HG02763 (cell line): Measurements from ENCODE around the gene GSTO1.

Source experiments
- ATAC-seq: cut with Tn5 transposase; IDR thresholded peaks from one replicate; pipeline ENCODE4 v1.9.1; 2021; ENCODE audit warnings: mild to moderate bottlenecking, moderate library complexity; ENCODE audit not compliant: unreplicated experiment

Gene GSTO1

DNA sequence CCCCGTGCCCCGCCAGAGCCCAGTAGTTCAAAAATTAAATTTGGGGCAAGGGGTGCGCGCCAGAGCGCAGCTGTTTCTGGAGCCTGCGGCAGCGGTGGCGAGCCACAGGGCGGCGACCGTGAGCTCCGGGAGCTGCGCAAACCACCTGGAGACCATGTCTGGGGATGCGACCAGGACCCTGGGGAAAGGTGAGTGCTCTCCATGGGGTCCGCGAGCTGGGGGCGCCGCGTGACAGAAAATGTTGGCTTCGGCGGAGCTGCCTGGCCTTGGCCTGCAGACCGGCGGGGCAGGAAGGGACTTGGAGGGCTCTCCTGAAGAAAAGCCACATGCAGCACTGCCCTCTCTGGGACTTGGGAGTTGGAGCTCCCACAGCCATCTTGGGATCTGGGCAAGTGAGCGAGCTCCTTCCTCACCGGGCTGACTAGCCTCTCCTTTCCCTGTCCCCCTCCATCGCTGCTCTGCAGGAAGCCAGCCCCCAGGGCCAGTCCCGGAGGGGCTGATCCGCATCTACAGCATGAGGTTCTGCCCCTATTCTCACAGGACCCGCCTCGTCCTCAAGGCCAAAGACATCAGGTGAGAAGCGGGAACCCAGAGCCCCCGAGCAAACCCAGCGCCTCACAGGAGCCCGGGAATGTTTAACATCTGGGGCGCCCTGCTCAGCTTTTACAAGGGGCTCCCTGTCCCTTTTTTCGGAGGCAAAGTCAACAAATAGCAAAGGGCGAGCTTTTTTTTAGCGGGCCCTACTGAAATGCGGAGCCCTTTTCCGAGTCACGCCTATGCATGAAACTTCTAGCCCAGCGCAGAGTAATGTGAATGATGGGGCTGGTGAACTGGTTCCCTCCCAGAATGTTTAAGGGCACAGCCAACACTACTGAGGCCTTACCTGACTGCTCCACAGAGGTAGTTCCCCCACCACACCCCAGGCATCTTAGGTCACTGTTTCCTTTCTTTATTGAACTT lies 20.4 kb downstream of the GSTO1 start:
- no peak for ATAC-seq

DNA sequence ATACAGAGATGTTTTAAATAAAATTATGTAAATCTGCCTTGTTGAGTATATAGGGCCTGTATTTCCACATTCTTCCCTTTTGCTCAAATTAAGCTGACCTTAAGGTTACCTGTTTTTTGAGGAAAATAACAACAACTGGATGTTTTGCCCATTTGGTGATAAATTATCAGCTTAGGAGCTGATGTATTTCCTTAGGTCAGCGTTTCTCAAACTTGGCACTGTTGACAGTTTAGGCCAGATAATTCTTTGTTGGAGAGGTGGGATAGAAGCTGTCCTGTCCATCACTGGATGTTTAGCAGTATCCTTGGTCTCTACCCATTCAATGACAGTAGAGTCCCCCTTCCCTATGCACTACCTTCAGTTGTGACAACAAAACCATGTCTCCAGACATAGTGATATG lies 21.5 kb downstream of the GSTO1 start:
- no peak for ATAC-seq

DNA sequence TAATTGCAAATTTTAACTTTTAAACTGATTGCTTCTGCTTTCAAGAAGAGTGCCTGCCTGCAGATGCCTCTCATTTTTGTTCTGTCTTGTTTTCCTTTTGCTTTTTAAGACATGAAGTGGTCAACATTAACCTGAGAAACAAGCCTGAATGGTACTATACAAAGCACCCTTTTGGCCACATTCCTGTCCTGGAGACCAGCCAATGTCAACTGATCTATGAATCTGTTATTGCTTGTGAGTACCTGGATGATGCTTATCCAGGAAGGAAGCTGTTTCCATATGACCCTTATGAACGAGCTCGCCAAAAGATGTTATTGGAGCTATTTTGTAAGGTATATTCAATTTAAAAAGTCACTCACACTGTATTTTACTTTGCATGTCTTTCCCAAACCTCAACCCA lies 23.1 kb downstream of the GSTO1 start:
- ATAC-seq: no peak

DNA sequence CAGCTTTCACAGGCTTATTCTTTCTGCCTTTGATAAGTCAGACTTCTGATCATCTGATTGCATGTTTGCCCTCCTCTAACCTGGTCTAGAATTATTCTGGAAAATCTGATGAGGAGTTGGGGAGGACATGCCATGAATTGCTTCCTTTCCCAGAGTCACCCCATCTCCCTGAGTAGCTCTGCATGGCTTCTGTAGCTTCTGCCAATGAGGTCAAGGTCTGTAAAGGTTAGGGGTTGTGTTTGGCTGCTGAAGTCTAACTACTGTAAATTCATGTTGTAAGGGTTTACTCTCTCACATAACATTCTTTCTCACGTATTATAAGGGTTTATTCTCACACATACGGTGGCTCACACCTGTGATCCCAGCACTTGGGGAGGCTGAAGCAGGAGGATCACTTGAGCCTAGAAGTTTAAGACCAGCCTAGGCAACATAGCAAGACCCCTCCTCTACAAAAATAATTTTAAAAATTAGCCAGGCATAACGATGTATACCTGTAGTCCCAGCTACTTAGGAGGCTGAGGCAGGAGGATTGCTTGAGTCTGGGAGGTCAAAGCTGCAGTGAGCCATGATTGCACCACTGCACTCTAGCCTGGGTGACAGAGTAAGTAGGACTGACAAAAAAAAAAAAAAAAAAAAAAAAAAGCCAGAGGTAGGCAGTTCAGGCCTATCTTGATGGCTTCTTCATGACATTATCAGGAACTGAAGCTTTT lies 25.0 kb downstream of the GSTO1 start:
- no peak for ATAC-seq

DNA sequence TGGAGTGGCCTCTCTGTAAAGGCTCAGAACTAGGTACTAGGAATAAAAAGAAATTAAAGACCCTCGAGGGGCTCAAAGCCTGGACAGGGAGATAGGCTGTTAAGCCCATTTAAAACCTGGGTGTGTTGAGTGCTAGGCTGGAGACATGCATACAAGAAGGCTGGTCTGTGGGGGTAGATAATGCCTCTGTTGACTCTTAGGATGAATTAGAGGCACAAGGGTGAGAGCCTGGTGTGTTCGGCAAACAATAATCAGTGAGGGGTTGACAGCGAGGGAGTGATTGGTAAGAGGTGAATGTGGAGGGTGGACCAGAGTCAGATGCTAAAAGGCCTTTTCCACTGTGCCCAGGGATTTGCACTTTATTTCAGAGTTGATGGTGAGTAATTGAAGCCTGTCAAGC lies 27.0 kb downstream of the GSTO1 start:
- ATAC-seq: no peak

DNA sequence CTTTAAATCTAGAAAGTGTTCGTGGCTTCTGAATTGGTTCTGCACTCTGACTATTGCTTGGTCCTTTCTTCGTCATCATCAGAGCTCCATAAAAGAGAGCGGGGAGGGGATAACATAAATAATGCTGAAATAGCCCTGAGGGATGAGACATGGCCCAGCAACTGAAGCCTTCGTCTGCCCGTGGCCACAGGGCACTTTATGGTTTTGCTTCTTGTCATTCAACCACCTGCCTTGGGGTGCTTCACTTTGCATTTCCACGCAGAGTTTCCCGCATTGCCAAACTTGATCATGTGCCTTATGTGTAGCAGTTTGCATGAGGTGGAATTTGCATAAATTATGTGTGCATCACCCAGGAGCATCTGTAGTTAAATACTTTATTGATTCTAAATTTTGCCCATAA lies 30.2 kb downstream of the GSTO1 start:
- ATAC-seq: no peak

DNA sequence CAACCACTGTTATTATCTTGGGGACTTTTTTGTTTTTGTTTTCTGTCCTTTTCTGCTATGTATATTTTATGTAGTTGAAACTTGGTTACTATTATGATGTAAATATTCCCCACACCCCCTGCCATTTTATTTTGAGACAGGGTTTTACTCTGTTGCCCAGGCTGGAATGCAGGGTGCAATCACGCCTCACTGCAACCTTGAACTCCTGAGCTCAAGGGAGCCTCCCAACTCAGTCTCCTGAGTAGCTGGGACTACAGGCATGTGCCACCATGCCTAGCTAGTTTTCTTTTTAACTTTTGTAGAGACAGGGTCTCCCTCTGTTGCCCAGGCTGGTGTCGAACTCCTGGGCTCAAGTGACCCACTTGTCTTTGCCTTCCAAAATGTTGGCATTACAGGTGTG lies 32.2 kb downstream of the GSTO1 start:
- ATAC-seq: no peak

DNA sequence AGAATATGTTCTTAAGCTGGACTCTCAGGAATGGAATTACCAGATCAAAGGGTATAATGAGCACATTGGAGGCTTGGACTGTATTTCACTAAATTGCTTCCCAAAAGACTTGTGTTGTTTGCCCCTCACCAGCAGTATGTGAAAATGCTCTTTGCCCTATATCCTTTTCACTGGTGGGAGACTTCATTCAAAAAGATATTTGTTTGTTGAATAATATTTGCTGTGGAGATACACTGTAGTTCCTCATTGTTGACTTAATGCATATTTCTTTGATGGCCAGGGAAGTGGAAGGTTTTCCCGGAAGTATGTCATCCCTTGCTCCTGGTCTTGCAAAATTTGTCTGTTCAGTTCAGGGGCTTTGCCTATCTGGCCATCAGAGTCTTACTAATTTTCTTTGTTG lies 33.7 kb downstream of the GSTO1 start:
- no peak for ATAC-seq

DNA sequence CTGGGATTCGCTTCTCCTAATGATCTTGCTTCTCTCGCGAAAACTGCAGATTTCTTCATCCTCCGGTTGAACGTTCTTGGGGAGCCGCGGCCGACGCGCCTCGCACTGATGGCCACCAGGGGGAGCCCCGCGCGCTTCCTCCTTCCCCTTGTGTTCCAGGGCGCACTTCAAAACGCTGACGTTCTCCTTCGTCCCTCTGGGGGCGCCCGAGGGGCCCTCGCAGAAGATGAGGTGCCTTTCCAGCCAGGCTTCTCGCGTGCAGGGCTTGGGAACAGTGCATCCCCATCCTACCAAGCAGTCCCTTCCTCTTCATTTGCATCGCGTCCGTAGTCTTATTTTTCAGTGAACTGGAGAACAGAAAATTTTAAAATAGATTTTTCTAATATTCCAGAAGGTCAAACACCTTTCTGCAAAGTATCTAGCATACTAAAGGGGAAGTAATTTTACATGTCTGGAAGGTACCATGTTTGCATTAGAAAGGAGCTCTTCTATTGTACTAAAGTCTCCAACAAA lies 36.8 kb downstream of the GSTO1 start:
- peak; percentile 97 for ATAC-seq

DNA sequence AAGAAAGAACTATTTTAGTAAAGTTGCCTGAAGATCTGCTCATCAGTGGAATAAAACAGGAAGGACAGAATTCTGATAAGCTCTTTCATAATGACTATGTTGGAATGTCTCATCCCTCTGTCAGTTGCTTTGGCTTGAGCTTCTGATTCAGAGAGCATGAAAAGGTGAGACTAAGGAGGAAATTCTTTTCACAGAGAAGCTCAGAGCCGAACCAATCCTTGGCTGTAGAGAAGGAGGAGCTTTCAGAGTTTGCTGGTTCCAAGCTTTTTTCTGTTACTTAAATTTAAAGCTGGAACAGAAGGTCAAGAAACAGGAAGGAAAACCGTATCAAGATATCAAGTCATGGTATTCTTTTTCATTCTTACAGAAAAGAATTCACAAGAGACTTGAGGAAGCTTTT lies 38.3 kb downstream of the GSTO1 start:
- no peak for ATAC-seq

DNA sequence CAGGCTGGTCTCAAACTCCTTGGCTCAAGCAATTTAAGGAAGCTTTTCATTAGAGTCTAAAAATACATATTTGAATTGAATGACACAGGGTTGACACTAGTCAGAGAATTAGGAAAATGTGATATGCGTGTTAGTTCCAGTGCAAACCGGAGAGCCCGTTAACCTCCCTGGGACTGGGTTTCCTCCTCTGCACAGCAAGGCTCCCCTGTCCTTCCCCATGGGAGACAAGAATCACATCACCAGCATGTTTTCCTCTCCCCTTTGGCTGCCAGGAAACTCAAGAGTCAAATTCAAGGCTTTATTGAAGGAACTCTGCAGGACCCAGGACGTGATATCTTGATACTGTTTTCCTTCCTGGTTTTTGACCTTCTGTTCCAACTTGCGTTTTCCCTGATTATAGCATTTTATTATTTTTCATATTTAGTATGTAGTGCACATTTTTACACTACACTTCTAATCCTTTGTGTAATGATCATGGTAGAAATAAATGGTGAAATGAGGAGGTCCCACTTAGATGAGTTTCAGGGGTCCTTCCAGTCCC lies 39.2 kb downstream of the GSTO1 start:
- ATAC-seq: no peak

DNA sequence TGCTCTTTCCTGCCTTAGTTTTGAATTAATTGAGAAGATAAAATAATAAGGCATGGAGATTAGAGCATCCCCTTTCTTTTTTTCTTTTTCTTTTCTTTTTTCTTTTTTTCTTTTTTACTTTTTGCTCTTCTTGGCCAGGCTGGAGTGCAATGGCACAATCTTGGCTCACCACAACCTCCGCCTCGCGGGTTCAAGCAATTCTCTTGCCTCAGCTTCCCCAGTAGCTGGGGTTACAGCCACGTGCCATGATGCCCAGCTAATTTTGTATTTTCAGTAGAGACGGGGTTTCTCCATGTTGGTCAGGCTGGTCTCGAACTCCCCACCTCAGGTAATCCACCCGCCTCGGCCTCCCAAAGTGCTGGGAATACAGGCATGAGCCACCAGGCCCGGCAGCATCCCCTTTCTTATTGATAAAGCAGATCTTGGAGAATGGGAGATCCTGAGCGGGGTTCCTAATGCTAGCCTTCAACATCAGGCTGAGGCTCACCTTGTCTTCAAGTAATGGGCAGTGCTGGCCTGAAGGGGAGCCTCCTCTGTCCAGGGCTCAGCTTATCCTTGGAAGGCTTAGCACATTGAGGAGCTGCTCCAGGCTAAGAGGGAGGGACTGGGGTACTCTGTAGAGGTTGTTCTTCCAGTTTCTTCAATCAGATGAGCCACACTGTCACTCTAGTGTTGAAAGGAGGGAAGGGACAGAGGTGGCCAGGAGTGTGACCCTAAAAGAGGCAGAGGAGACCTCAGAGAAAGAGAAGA lies 42.2 kb downstream of the GSTO1 start:
- no peak for ATAC-seq

DNA sequence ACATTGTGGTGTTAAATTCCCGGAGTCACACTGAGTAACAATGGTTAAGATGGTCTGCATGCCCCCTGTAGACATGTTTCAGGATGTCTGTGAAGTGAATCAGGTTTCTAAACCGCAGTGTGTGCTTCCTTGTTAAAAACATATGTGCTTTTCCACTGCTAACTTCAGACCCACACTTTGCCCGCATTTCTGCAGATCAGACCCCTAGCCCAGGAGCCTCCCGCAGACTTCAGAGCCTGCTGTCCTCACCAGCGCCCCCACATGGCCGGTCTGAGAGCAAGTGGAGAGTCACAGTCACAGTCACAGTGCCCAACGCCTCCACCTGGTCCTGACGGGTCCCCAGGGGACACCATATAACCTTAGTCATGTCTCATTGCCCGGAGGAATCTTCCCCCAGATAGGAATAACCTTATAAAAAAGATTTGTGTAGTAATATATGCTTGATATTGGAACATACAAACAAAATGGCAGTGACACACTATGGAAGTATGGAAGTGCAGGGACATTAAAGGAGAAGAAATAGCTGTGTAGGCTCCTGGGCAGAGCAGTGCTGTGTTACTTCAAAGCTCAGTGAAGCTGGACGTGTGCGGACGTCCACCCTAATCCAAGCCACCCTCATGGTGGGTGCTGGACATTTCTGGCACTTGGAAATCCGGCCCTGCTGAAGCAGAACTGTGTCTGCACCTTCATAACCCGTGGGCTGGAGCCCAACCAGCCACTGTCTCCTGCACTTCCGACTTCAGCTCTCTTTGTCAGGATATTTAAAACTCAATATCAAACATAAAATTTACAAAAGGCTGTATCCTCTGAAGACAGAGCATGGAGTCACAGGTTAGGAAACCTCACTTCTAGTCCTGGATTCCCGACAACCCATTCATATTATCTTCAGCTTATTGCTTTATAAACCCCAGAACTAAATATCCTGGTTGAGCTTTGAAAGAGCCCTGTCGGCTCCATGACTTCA lies 43.3 kb downstream of the GSTO1 start:
- ATAC-seq: no peak

DNA sequence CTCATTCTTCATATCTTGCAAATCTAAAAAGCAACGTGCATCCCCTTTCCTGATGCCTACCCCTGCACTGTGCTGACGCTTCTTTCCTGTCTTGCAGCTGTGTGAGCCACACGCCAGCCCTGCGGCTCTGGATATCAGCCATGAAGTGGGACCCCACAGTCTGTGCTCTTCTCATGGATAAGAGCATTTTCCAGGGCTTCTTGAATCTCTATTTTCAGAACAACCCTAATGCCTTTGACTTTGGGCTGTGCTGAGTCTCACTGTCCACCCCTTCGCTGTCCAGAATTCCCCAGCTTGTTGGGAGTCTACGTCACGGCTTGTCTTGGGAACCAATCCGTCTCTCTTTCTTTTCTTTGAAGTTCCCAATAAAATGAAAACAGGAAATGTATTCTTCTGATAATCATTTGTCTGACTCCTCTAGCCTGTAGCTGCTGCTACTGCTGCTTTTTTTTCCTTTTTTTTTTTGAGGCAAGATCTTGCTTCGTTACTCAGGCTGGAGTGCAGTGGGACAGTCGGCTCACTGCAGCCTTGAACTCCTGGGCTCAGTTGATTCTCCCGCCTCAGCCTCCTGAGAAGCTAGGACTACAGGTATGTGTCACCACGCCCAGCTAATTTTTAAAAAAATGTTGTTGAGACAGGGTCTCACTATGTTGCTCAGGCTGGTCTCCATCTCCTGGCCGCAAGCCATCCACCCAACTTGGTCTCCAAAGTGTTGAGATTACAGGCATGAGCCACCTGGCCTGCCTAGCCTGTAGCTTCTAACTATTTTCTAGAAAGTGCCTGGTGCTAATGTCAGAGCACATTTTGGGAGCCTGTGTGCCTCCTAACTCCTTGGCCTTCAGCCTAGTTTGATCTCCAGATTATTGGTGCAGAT lies 44.6 kb downstream of the GSTO1 start:
- ATAC-seq: no peak

DNA sequence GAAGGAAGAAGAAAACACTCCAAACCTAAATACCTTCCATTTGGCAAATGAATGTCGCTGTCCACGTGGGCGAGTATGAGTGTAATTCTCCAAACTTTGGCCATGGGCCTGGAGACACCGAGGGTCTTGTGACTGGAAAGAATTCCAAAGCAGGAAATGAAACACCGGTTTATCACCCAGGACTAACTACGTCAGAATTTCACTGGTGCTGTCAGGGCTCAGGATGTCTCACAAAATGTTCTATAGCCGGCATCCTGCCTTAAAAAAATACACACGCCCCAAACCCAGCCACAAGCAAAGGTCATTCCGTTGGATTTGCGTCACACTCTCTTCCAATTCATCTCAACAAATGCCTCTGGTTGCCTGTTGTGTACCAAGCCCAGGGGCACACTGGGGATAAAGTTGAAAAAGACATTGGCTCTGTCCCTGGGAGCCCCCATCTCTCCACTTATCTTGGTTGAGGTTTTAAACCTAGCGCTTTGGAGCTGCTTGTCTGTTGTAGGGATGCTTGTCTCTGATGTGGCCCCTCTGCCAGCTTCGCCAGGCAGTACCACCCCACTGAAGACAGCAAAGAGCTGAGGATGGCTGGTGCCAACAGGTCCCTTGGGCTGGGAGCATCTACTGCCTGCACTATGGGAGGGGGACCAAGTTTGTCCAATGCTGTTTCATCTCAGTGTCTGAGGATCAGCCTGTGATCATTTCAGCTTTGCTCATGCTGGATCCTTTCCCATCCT lies 45.5 kb downstream of the GSTO1 start:
- no peak for ATAC-seq

DNA sequence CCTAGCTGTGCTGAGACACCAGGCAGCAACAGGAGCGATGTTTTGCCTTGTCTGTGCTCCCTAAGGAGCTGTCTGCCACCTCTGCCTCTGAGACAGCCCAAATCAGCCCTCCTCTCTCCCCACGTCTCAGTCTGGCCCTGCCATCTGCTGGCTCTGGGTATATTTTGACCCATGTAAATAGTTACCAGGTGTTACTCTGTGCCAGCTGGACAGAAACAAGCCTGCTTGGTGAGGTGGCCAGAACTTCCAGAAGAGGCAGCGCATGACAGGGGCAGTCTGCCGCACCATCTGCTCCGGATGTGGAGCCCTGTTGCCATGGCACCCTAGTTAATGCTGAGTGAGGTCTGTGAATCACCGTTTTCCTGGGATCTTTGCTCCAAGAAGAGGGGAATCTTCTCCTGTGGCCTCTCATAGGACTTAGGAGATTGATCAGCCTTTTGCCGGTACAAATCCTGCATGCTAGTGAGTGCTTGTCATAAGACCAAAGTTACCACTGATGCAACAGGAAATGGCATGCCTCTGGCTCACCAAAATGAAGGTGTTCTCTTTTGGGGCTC lies 46.1 kb downstream of the GSTO1 start:
- no peak for ATAC-seq

DNA sequence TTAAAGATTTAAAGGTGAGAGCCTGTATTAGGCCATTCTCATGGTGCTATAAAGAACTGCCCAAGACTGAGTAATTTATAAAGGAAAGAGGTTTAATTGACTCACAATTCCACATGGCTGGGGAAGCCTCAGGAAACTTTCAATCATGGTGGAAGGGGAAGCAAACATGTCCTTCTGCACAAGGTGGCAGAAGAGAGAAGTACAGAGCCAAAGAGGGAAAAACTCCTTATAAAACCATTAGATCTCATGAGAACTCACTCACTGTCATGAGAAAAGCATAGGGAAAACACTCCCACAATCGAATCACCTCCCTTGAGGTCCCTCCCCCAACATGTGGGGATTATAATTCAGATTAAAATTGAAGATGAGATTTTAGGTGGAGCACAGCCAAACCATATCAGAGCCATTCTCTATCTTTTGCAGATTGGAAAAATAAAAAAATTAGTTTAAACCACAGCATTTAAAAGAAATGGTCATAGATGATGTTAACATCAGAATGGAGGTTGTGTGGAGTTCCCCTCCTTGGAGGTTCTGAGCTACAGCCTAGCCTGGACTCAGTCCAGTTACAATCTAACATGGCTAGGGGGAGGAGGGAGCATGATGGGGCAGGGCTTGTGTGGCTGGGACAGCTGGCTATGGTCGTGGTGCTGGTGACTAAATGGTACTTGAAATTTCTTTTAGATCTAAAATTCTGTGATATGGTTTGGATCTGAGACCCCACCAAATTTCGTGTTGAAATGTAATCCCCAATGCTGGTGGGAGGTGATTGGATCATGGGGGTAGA lies 47.4 kb downstream of the GSTO1 start:
- ATAC-seq: no peak
